GM13977 (cell line): ENCODE data around the gene LUZP1.

Source experiments
- DNase-seq: peaks from one replicate; pipeline ENCODE4 v3.0.0; 2012; ENCODE audit warnings: low spot score
- CTCF ChIP-seq: IDR thresholded peaks from 2 replicates; pipeline ENCODE4 v1.5.1; 2012; ENCODE audit warnings: mild to moderate bottlenecking, control low read depth; ENCODE audit not compliant: insufficient read depth; ENCODE audit errors: extremely low read depth, missing control alignments
- in situ Hi-C: fragments of 300-500 bp; cut with MboI; formaldehyde crosslinking; loops from one replicate; pipeline ENCODE4 v1.12.0; 2022; ENCODE audit warnings: low sequenced_read_pairs, low pct_unique_long_range_greater_than_20kb, mixed read lengths, inconsistent platforms; ENCODE audit not compliant: unreplicated experiment

LUZP1 gene

GRCh38 chr1:23044035-23044434, 124.6 kb downstream of the LUZP1 start:
- TF ChIP-seq CTCF = no peak
- in situ Hi-C loops = no loop called here
- DNase-seq = no peak

- no peak for DNase-seq
- TF ChIP-seq CTCF = no peak
- in situ Hi-C loops = no loop called here
These were observed 128.1 kb downstream of the LUZP1 start for GRCh38 chr1:23040509-23040908.

- no peak for TF ChIP-seq CTCF
- in situ Hi-C loops = no loop called here
- no peak for DNase-seq
These were observed 129.3 kb downstream of the LUZP1 start for GRCh38 chr1:23039308-23039826.

GRCh38 chr1:23037081-23037740, 131.4 kb downstream of the LUZP1 start:
- no peak for TF ChIP-seq CTCF
- DNase-seq = no peak
- in situ Hi-C loops = no loop called here

- TF ChIP-seq CTCF = no peak
- DNase-seq = no peak
- in situ Hi-C loops = no loop called here
These were observed 132.7 kb downstream of the LUZP1 start for GRCh38 chr1:23035823-23036452.
